Stimulated activated CD4-positive, alpha-beta T cell treated with anti-CD3 and anti-CD28 coated beads, Interleukin-2, amount 100 ng/mL, for 24 hours (primary cell): ENCODE measurements around the gene APOOL.
"Not testable (repeated sequence)": the region's sequence is repeated elsewhere in the genome, so short reads cannot be mapped to it uniquely, and the experiment has no call there.

ENCODE experiments used
- DNase-seq, 2 donors: peaks; one replicate each; pipeline ENCODE4 v3.0.0-alpha.2; 2020

APOOL gene

GRCh38 chrX:85003655-85004244 is at the start of gene APOOL:
Gene APOOL (plus strand): TSS chrX:85003877. CDS start chrX:85003913, 36 bp downstream.
- DNase-seq: peak; percentile 79

- DNase-seq: no peak
Measured at GRCh38 chrX:84956304-84956703, 47.4 kb upstream of the APOOL start.

GRCh38 chrX:84974803-84975202 is 28.9 kb upstream of the APOOL start:
- DNase-seq: no peak

- not testable (repeated sequence) for DNase-seq
Measured at GRCh38 chrX:84991739-84992138, 11.9 kb upstream of the APOOL start.

GRCh38 chrX:84993150-84993549 is 10.5 kb upstream of the APOOL start:
- no peak for DNase-seq

GRCh38 chrX:85001344-85001743 is 2.3 kb upstream of the APOOL start:
- no peak for DNase-seq

GRCh38 chrX:85004255-85004654 is 578 bp downstream of the APOOL start:
- no peak for DNase-seq

GRCh38 chrX:85012098-85012497 is 8.4 kb downstream of the APOOL start:
- DNase-seq: no peak

GRCh38 chrX:85015351-85015750 is 11.7 kb downstream of the APOOL start:
- not testable (repeated sequence) for DNase-seq

GRCh38 chrX:85017721-85018120 is 14.0 kb downstream of the APOOL start:
- no peak for DNase-seq

- no peak for DNase-seq
Measured at GRCh38 chrX:85018471-85018870, 14.8 kb downstream of the APOOL start.

GRCh38 chrX:85020216-85020615 is 16.5 kb downstream of the APOOL start:
- DNase-seq: no peak

GRCh38 chrX:85024044-85024443 is 20.4 kb downstream of the APOOL start:
- DNase-seq: no peak

GRCh38 chrX:85024562-85024961 is 20.9 kb downstream of the APOOL start:
- no peak for DNase-seq

GRCh38 chrX:85026170-85026569 is 22.5 kb downstream of the APOOL start:
- no peak for DNase-seq

- no peak for DNase-seq
Measured at GRCh38 chrX:85029043-85029442, 25.4 kb downstream of the APOOL start.

GRCh38 chrX:85031505-85031904 is 27.8 kb downstream of the APOOL start:
- no peak for DNase-seq

GRCh38 chrX:85037114-85037513 is 33.4 kb downstream of the APOOL start:
- DNase-seq: no peak

GRCh38 chrX:85051627-85052026 is 48.0 kb downstream of the APOOL start:
- no peak for DNase-seq

GRCh38 chrX:85052205-85052604 is 48.5 kb downstream of the APOOL start:
- DNase-seq: no peak

- DNase-seq: no peak
Measured at GRCh38 chrX:85052636-85053343, 49.1 kb downstream of the APOOL start.

- DNase-seq: no peak
Measured at GRCh38 chrX:85065512-85066198, 62.0 kb downstream of the APOOL start.

- DNase-seq: not testable (repeated sequence)
Measured at GRCh38 chrX:85077247-85077646, 73.6 kb downstream of the APOOL start.

GRCh38 chrX:85084770-85085393 is 81.2 kb downstream of the APOOL start:
- DNase-seq: peak in 1 of 2 donors; percentile 8
